Heart left ventricle (tissue), 16 donors: Measurements from ENCODE around the gene SNX2. TPM values are rescaled to one million over a fixed set of nuclear protein-coding genes. Genes with fewer than 3 reads are reported as not detected.

Source experiments
- ATAC-seq, 4 donors: fragments of 200-7000 bp; cut with Tn5 transposase; one replicate each; pipeline ENCODE4 v1.9.1; 2020 to 2022; ENCODE audit warnings: moderate library complexity in 4 of 4, mild to moderate bottlenecking in 3 of 4, moderate number of reproducible peaks in 1 of 4
- DNase-seq, 5 donors: peaks; one replicate each; pipeline ENCODE4 v3.0.0-alpha.2; 2020
- H3K27ac ChIP-seq, 12 donors: fragments of 200-600 bp; sonication (generic) in 4 of 12; one replicate each; pipeline versions ENCODE4 v1.5.0 to v1.8.0; 2016 to 2022; ENCODE audit warnings: mild to moderate bottlenecking in 2 of 12
- H3K27me3 ChIP-seq, 9 donors: fragments of 200-600 bp; sonication (generic) in 2 of 9; one replicate each; pipeline versions ENCODE4 v1.5.1 to v1.8.0; 2016 to 2022; ENCODE audit warnings: mild to moderate bottlenecking in 3 of 9
- H3K36me3 ChIP-seq, 9 donors: fragments of 200-600 bp; sonication (generic) in 2 of 9; one replicate each; pipeline versions ENCODE4 v1.5.0 to v1.8.0; 2018 to 2022; ENCODE audit warnings: mild to moderate bottlenecking in 2 of 9
- H3K4me1 ChIP-seq, 12 donors: fragments of 200-600 bp; sonication (generic) in 4 of 12; one replicate each; pipeline versions ENCODE4 v1.5.0 to v1.8.0; 2016 to 2022; ENCODE audit warnings: mild to moderate bottlenecking in 3 of 12
- H3K4me3 ChIP-seq, 12 donors: fragments of 200-600 bp; sonication (generic) in 4 of 12; one replicate each; pipeline versions ENCODE4 v1.5.0 to v1.8.0; 2017 to 2022; ENCODE audit warnings: mild to moderate bottlenecking in 9 of 12, moderate library complexity in 4 of 12
- H3K9me3 ChIP-seq, 12 donors: fragments of 200-600 bp; sonication (generic) in 4 of 12; one replicate each; pipeline versions ENCODE4 v1.5.0 to v1.8.0; 2016 to 2022; ENCODE audit warnings: mild to moderate bottlenecking in 1 of 12
- POLR2A ChIP-seq, 2 donors: fragments of 450-650 bp; IDR thresholded peaks; one replicate each; pipeline ENCODE4 v1.6.1; 2017; ENCODE audit warnings: antibody characterized with exemption in 2 of 2, mild to moderate bottlenecking in 2 of 2, moderate library complexity in 2 of 2
- WGBS, 4 donors: extraction: QIAGEN DNeasy Blood & Tissue Kit in 2 of 4; methylation state at CpG; one replicate each; pipeline versions ENCODE4 v1.1.5 to v1.1.7; 2013 to 2018; 5-methylcytosine and 5-hydroxymethylcytosine counted together
- intact Hi-C, 10 donors: fragments of 100-400 bp; cut with DNase I; formaldehyde crosslinking; loops; one replicate each; pipeline versions ENCODE4 v1.11.1 to v1.14.2; 2022
- polyA plus RNA-seq, 2 donors: library from polyadenylated mRNA; stranded (reverse); fragments of 200-250 nt; gene quantifications; one replicate each; pipeline ENCODE4 v1.2.3, GENCODE V29; 2013
- total RNA-seq, 9 donors: library from RNA; depleted of rRNA in 2 of 9; stranded (reverse); fragments of >200 nt in 2 of 9; fragmentation: NEBNext Ultra II Directional in 3 of 9; extraction: Animal tissue kit (Norgen Biotek cat#: 25700) in 3 of 9; gene quantifications; one replicate each; pipeline versions ENCODE4 v1.1.0 to v1.2.4, GENCODE V29; 2016 to 2023
- TF ChIP-seq, protein P1 (sequence below), 12 donors: fragments of 200-600 bp; sonication (generic) in 4 of 12; IDR thresholded peaks; one replicate each; pipeline versions ENCODE4 v1.5.0 to v1.8.0; 2018 to 2022; ENCODE audit warnings: antibody characterized with exemption in 12 of 12, mild to moderate bottlenecking in 5 of 12
- donor health status: ischemic (EF 13 %, LVEDD 7.1; RV severe dilation, severe dysfunction).
- donor health status: healthy with polysubstance abuse.
- donor health status: DM: no; HTN: yes; CAD: no.
- donor health status: DM: no; HTN: no; CAD: no.
- donor health status: ischemic (EF 25% LVEDD 6.9; RV normal size, moderate dysfunction).
- donor health status: ischemic (EF 25% LVEDD 5.7; RV mildly dilated, moderate dysfunction).
- donor health status: healthy.
- donor health status: DM: yes; HTN: yes; CAD: no.
- donor health status: ischemic (EF 35%, LVEDD 5.7; RV mildly dilated, moderate dysfunction).
- donor health status: nonischemic (EF 11% LVEDD 7.7; RV severe dilation, severe dysfunction).
- donor health status: DM: yes; HTN: yes; CAD: no.
- donor health status: PGD.
- donor health status: ischemic (EF 29% LVEDD 5.4; RV normal size, mild dysfunction).
- donor health status: nonischemic (EF 23%, LVEDD 6.1; RV moderate dilation, normal function).

The SNX2 gene
- total and polyA plus RNA-seq, 11 donors: 16.2 to 67.3 (median 33.4) TPM

- WGBS, 4 donors: 96 to 98% (median 97%) methylated on average over 4 of the region's 4 CpGs
- H3K36me3 ChIP-seq: no peaks in the 10 kb centered on the region
- DNase-seq: no peak
- no peak overlapping the region for H3K4me3 ChIP-seq
- H3K27ac ChIP-seq: no peak overlapping the region
- ATAC-seq: no peak
- intact Hi-C loops: loop anchor here in 3 of 10 donors (5.0 to 10.0 kb wide), 3 partner anchors 64 to 257 kb away; partner anchors contain the start of genes PPIC (in 1 of the 3) and SNX24 (in 1 of the 3)
- peaks cover 0 to 10% (median 0%) of the 10 kb centered on the region in 12 donors for H3K9me3 ChIP-seq
- H3K27me3 ChIP-seq: no peaks in the 10 kb centered on the region
- peaks cover 4 to 53% (median 17%) of the 10 kb centered on the region in 12 donors for H3K4me1 ChIP-seq
- TF ChIP-seq, protein P1, sequence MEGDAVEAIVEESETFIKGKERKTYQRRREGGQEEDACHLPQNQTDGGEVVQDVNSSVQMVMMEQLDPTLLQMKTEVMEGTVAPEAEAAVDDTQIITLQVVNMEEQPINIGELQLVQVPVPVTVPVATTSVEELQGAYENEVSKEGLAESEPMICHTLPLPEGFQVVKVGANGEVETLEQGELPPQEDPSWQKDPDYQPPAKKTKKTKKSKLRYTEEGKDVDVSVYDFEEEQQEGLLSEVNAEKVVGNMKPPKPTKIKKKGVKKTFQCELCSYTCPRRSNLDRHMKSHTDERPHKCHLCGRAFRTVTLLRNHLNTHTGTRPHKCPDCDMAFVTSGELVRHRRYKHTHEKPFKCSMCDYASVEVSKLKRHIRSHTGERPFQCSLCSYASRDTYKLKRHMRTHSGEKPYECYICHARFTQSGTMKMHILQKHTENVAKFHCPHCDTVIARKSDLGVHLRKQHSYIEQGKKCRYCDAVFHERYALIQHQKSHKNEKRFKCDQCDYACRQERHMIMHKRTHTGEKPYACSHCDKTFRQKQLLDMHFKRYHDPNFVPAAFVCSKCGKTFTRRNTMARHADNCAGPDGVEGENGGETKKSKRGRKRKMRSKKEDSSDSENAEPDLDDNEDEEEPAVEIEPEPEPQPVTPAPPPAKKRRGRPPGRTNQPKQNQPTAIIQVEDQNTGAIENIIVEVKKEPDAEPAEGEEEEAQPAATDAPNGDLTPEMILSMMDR (IDR thresholded peaks at IDR 0.05): no peak
- no peak for TF ChIP-seq POLR2A (IDR thresholded peaks at IDR 0.05)
Observed at GRCh38 chr5:122778157-122778556, 3.3 kb downstream of the SNX2 start.

GRCh38 chr5:122779451-122779850 is 4.6 kb downstream of the SNX2 start:
- Histone ChIP-seq H3K36me3 (no peaks in the 10 kb centered on the region), H3K4me3 (no peak overlapping the region), H3K27ac (no peak overlapping the region), H3K4me1 (peaks cover 4 to 47% (median 17%) of the 10 kb centered on the region in 12 donors), H3K27me3 (no peaks in the 10 kb centered on the region), H3K9me3 (peaks cover 0 to 10% (median 0%) of the 10 kb centered on the region in 12 donors)
- ATAC-seq (no peak), DNase-seq (no peak)
- intact Hi-C loops: loop anchor here in 3 of 10 donors (5.0 to 10.0 kb wide), 3 partner anchors 63 to 255 kb away; partner anchors contain the start of genes PPIC (in 1 of the 3) and SNX24 (in 1 of the 3)
- TF ChIP-seq POLR2A (IDR thresholded peaks at IDR 0.05): no peak
- TF ChIP-seq, protein P1 (IDR thresholded peaks at IDR 0.05): no peak
- WGBS, 4 donors: 81 to 97% (median 85%) methylated on average over 4 of the region's 4 CpGs

- intact Hi-C loops: no loop called here
- Histone ChIP-seq H3K9me3 (peaks cover 0 to 18% (median 2%) of the 10 kb centered on the region in 12 donors), H3K27ac (no peak overlapping the region), H3K4me3 (no peak overlapping the region), H3K36me3 (no peaks in the 10 kb centered on the region), H3K4me1 (peaks cover 4 to 46% (median 18%) of the 10 kb centered on the region in 12 donors), H3K27me3 (no peaks in the 10 kb centered on the region)
- 94 to 97% (median 96%) methylated on average over 4 of the region's 4 CpGs for WGBS, 4 donors
- TF ChIP-seq POLR2A (IDR thresholded peaks at IDR 0.05): no peak
- TF ChIP-seq, protein P1 (IDR thresholded peaks at IDR 0.05): no peak
- ATAC-seq (no peak), DNase-seq (no peak)
Observed at GRCh38 chr5:122780296-122780695, 5.4 kb downstream of the SNX2 start.

DNA sequence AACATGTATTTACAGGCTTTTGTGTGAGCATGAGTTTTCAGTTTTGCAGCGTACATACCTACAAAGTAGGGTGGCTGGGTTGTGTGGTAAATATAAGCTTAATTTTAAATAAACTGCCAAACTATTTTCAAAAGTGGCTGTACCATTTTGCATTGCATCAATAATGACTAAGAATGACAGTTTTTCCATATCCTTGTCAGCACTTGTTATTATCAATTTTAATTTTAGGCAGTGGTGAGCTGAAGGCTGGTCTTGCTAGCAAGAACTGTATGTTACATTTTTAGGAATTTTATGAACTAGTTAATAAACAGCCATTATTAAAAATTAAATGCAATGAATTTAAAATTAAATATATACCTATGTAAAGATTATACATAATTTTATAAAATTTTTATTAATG is 6.6 kb downstream of the SNX2 start:
- ATAC-seq (no peak), DNase-seq (no peak)
- peaks cover 0 to 38% (median 12%) of the 10 kb centered on the region in 12 donors for H3K4me1 ChIP-seq
- no peak overlapping the region for H3K4me3 ChIP-seq
- no peaks in the 10 kb centered on the region for H3K36me3 ChIP-seq
- TF ChIP-seq POLR2A (IDR thresholded peaks at IDR 0.05): no peak
- TF ChIP-seq, protein P1 (IDR thresholded peaks at IDR 0.05): no peak
- no peak overlapping the region for H3K27ac ChIP-seq
- intact Hi-C loops: no loop called here
- no peaks in the 10 kb centered on the region for H3K27me3 ChIP-seq
- H3K9me3 ChIP-seq: peaks cover 0 to 30% (median 8%) of the 10 kb centered on the region in 12 donors
- 0 to 100% (median 98%) methylated on average over 1 of the region's 1 CpG for WGBS, 4 donors
